BE2C (cell line): ENCODE data around the gene CCDC177. TPM values are rescaled to one million over a fixed set of nuclear protein-coding genes. Genes with fewer than 3 reads are reported as not detected.

Experiments
- DNase-seq: peaks from one replicate; pipeline ENCODE4 v3.0.0-alpha.2; 2020
- H3K27me3 ChIP-seq: fragments of 250-450 bp; sonication (Bioruptor Pico); 2 replicates; pipeline ENCODE4 v1.5.1; 2020; ENCODE audit warnings: mild to moderate bottlenecking
- H3K36me3 ChIP-seq: fragments of 250-450 bp; sonication (Bioruptor Pico); 2 replicates; pipeline ENCODE4 v1.5.1; 2020; ENCODE audit warnings: mild to moderate bottlenecking
- H3K4me1 ChIP-seq: fragments of 250-450 bp; sonication (Bioruptor Pico); 2 replicates; pipeline ENCODE4 v1.5.1; 2020
- H3K4me3 ChIP-seq: 2 replicates; pipeline ENCODE4 v1.5.1; 2011; ENCODE audit warnings: low read depth, low read length
- H3K9me3 ChIP-seq: fragments of 250-450 bp; sonication (Bioruptor Pico); 2 replicates; pipeline ENCODE4 v1.5.1; 2020
- CTCF ChIP-seq: IDR thresholded peaks from 2 replicates; pipeline ENCODE4 v1.5.1; 2012; ENCODE audit warnings: mild to moderate bottlenecking, low read depth, low read length
- polyA plus RNA-seq: library from polyadenylated mRNA; unstranded; fragments of >200 nt; gene quantifications from one replicate; pipeline ENCODE4 v1.2.1, GENCODE V29; 2012; ENCODE audit warnings: low read depth, missing spikeins; ENCODE audit not compliant: insufficient read length, insufficient read depth

The CCDC177 gene
- polyA plus RNA-seq, result 0.36 TPM

- H3K9me3 ChIP-seq, result no peaks in the 10 kb centered on the region
- H3K36me3 ChIP-seq, result no peaks in the 10 kb centered on the region
- peak; percentile 80 for DNase-seq
- peaks cover 24% of the 10 kb centered on the region for H3K27me3 ChIP-seq
- peak within 1 kb of the TSS; percentile 61 for H3K4me3 ChIP-seq
- TF ChIP-seq CTCF, result peak; percentile 97
- no peaks in the 10 kb centered on the region; the same call in 1 of the 2 replicates for H3K4me1 ChIP-seq
Measured at GRCh38 chr14:69574263-69574953, at the start of gene CCDC177. Gene CCDC177 (minus strand): TSS chr14:69574871. CDS start chr14:69573622, 1,249 bp downstream.

- no peak for TF ChIP-seq CTCF
- H3K9me3 ChIP-seq, result no peaks in the 10 kb centered on the region
- H3K27me3 ChIP-seq, result no peaks in the 10 kb centered on the region
- DNase-seq, result no peak
- peaks cover 14% of the 10 kb centered on the region for H3K4me1 ChIP-seq
- no peaks in the 10 kb centered on the region for H3K36me3 ChIP-seq
- H3K4me3 ChIP-seq, result no peak overlapping the region
Measured at GRCh38 chr14:69624136-69624535, 49.5 kb upstream of the CCDC177 start.

GRCh38 chr14:69620981-69621380, 46.3 kb upstream of the CCDC177 start:
- no peaks in the 10 kb centered on the region for H3K27me3 ChIP-seq
- H3K36me3 ChIP-seq, result no peaks in the 10 kb centered on the region
- no peak for DNase-seq
- no peak overlapping the region for H3K4me3 ChIP-seq
- no peak for TF ChIP-seq CTCF
- H3K4me1 ChIP-seq, result peaks cover 14% of the 10 kb centered on the region
- no peaks in the 10 kb centered on the region for H3K9me3 ChIP-seq

DNA sequence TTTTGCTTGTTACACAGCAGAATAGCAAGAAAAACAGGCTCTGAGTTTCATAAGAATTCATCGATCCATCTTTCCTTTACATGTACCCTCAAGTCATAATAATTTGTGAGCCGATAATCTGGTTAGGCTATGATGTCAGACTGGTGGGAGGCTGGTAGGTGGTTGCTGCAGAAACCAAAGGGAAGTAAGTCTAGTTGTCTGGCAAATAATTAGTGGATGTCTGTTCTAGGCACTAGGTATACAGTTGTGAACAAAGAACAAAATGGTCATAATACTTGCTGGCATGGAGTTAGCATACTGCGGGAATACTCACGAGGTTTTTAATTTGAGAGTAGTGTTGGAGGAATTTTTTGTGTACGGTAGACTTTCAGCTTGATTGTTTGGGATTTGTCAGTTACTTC, 45.5 kb upstream of the CCDC177 start:
- Histone ChIP-seq H3K36me3 (no peaks in the 10 kb centered on the region), H3K4me1 (peaks cover 12% of the 10 kb centered on the region), H3K9me3 (no peaks in the 10 kb centered on the region), H3K4me3 (peak overlapping the region; percentile 9; the same call in 1 of the 2 replicates), H3K27me3 (no peaks in the 10 kb centered on the region)
- no peak for TF ChIP-seq CTCF
- DNase-seq, result no peak

- Histone ChIP-seq H3K4me3 (no peak overlapping the region), H3K4me1 (peaks cover 12% of the 10 kb centered on the region)
Measured at GRCh38 chr14:69619012-69619411, 44.3 kb upstream of the CCDC177 start.

More at GRCh38 chr14:69619012-69619411, 44.3 kb upstream of the CCDC177 start:
- Histone ChIP-seq H3K9me3 (no peaks in the 10 kb centered on the region), H3K36me3 (no peaks in the 10 kb centered on the region), H3K27me3 (no peaks in the 10 kb centered on the region)
- no peak for DNase-seq
- no peak for TF ChIP-seq CTCF
